GM12878 (cell line): ENCODE data around the gene CPO. TPM values are rescaled to one million over a fixed set of nuclear protein-coding genes. Genes with fewer than 3 reads are reported as not detected.

ENCODE experiments used
- ATAC-seq: fragments of 200-7000 bp; cut with Tn5 transposase; 3 replicates; pipeline ENCODE4 v1.9.1; 2020; ENCODE audit warnings: mild to moderate bottlenecking, moderate library complexity
- BruUV-seq: library from RNA; stranded (reverse); fragments of 400-500 nt; replicated peaks from 2 replicates; lab custom pipeline; 2021; lab: Mats Ljungman, UMichigan
- CTCF ChIA-PET: fragments of 300-600 bp; sonication (Branson Sonifier 250); formaldehyde crosslinking; extraction: SDS; loops from one replicate; lab custom pipeline; 2021; ENCODE audit warnings: inconsistent platforms; lab: Yijun Ruan, JAX
- POLR2A ChIA-PET: fragments of 350-600 bp; formaldehyde crosslinking; extraction: SDS; loops from one replicate; lab custom pipeline; 2021; ENCODE audit warnings: inconsistent platforms; lab: Charles Lee
- RAD21 ChIA-PET: fragments of 300-600 bp; sonication (Branson Sonifier 250); formaldehyde crosslinking; loops from one replicate; lab custom pipeline; 2023; ENCODE audit warnings: antibody characterized with exemption; ENCODE audit not compliant: unreplicated experiment; lab: Charles Lee
- SMC1A ChIA-PET: fragments of 300-600 bp; sonication (Branson Sonifier 250); formaldehyde crosslinking; loops from one replicate; lab custom pipeline; 2023; ENCODE audit not compliant: unreplicated experiment, uncharacterized antibody; lab: Charles Lee
- DNase-seq: peaks from one replicate; pipeline ENCODE4 v3.0.0-alpha.2; 2011; ENCODE audit warnings: low read depth, low spot score
- FAIRE-seq: peaks from 3 replicates; lab custom pipeline; 2011; peaks lifted over from hg19 to GRCh38; lab: Jason Lieb, UNC
- H2AFZ ChIP-seq: 2 replicates; pipeline ENCODE4 v1.6.0; 2011; ENCODE audit warnings: low read depth, low read length, control low read depth; ENCODE audit not compliant: control insufficient read depth
- H3K27ac ChIP-seq: 2 replicates; pipeline ENCODE4 v1.5.1; 2011; ENCODE audit warnings: control low read depth; ENCODE audit not compliant: control insufficient read depth, insufficient read depth
- H3K27me3 ChIP-seq, 2 experiments: replicated peaks in 1 of 2; 2 replicates each; pipeline versions ENCODE4 v1.6.0 to v1.6.1; 2011; ENCODE audit warnings: low read length in 1 of 2; ENCODE audit not compliant: control insufficient read depth in 2 of 2, insufficient read depth in 2 of 2
- H3K36me3 ChIP-seq, 2 experiments: 2 replicates each; pipeline ENCODE4 v1.5.1; 2011; ENCODE audit warnings: low read length in 1 of 2; ENCODE audit not compliant: control insufficient read depth in 2 of 2, insufficient read depth in 2 of 2
- H3K4me1 ChIP-seq: 2 replicates; pipeline ENCODE4 v1.6.1; 2011; ENCODE audit warnings: mild to moderate bottlenecking, low read length, moderate library complexity, mixed read lengths; ENCODE audit not compliant: control insufficient read depth, insufficient read depth
- H3K4me2 ChIP-seq: 2 replicates; pipeline ENCODE4 v1.6.0; 2011; ENCODE audit warnings: control low read depth; ENCODE audit not compliant: control insufficient read depth, insufficient read depth
- H3K4me3 ChIP-seq: fragments of 200-600 bp; sonication (generic); 2 replicates; pipeline ENCODE4 v1.5.1; 2016
- H3K79me2 ChIP-seq: 2 replicates; pipeline ENCODE4 v1.6.0; 2011; ENCODE audit warnings: low read length; ENCODE audit not compliant: control insufficient read depth, insufficient read depth
- H3K9ac ChIP-seq: 2 replicates; pipeline ENCODE4 v1.8.0; 2011; ENCODE audit warnings: low read length, control low read depth, mixed read lengths; ENCODE audit not compliant: control insufficient read depth, insufficient read depth
- H3K9me3 ChIP-seq: replicated peaks from 3 replicates; pipeline ENCODE4 v1.5.1; 2011; ENCODE audit warnings: mild to moderate bottlenecking, low read length; ENCODE audit not compliant: control insufficient read depth, insufficient read depth
- H4K20me1 ChIP-seq: 2 replicates; pipeline ENCODE4 v1.6.0; 2011; ENCODE audit not compliant: control insufficient read depth, insufficient read depth
- CREB1 ChIP-seq: IDR thresholded peaks from 2 replicates; pipeline ENCODE4 v1.6.1; 2012; ENCODE audit warnings: low read depth, mild to moderate bottlenecking, inconsistent platforms
- EGR1 ChIP-seq, 2 experiments: IDR thresholded peaks; 1 replicate in 1 of 2; 2 replicates in 1 of 2; pipeline ENCODE4 v1.6.1; 2011 to 2012; ENCODE audit warnings: low read depth in 2 of 2, low read length in 2 of 2, borderline replicate concordance in 1 of 2, mild to moderate bottlenecking in 1 of 2, moderate library complexity in 1 of 2
- IKZF2 ChIP-seq, 2 experiments: fragments of 450-650 bp; IDR thresholded peaks; 2 replicates each; pipeline ENCODE4 v1.6.1; 2017; ENCODE audit warnings: mild to moderate bottlenecking in 2 of 2, moderate library complexity in 2 of 2
- MXI1 ChIP-seq: fragments of 150-350 bp; IDR thresholded peaks from 2 replicates; pipeline ENCODE4 v1.6.1; 2011; ENCODE audit warnings: low read depth, mild to moderate bottlenecking, inconsistent platforms, low read length, improper control_type of control experiment
- RBBP5 ChIP-seq: fragments of 200-600 bp; sonication (generic); conservative IDR thresholded peaks from 2 replicates; pipeline ENCODE4 v1.6.1; 2016
- RELA ChIP-seq: fragments of 450-650 bp; IDR thresholded peaks from 2 replicates; pipeline ENCODE4 v1.8.0; 2014; ENCODE audit warnings: borderline replicate concordance; ENCODE audit not compliant: partially characterized antibody
- SMAD1 ChIP-seq: fragments of 450-650 bp; IDR thresholded peaks from 2 replicates; pipeline ENCODE4 v1.6.1; 2018; ENCODE audit warnings: mild to moderate bottlenecking, low read depth; ENCODE audit not compliant: partially characterized antibody
- TCF3 ChIP-seq: IDR thresholded peaks from 2 replicates; pipeline ENCODE4 v1.6.1; 2012; ENCODE audit warnings: low read depth, mild to moderate bottlenecking, low read length, borderline replicate concordance; ENCODE audit not compliant: insufficient read depth
- ZNF24 ChIP-seq: fragments of 450-650 bp; IDR thresholded peaks from 2 replicates; pipeline ENCODE4 v1.6.1; 2017; ENCODE audit warnings: antibody characterized with exemption, mild to moderate bottlenecking
- WGBS: methylation state at CpG from one replicate; pipeline ENCODE4 v1.1.6; 2016; ENCODE audit warnings: low lambda C conversion rate; ENCODE audit not compliant: insufficient replicate concordance, insufficient coverage; ENCODE audit errors: missing lambda C conversion rate; 5-methylcytosine and 5-hydroxymethylcytosine counted together
- in situ Hi-C: fragments of 300-500 bp; cut with MboI; formaldehyde crosslinking; loops from 9 replicates; pipeline ENCODE4 v1.14.3; 2018; ENCODE audit warnings: mixed read lengths
- intact Hi-C: fragments of 100-400 bp; cut with micrococcal nuclease; formaldehyde crosslinking; loops from one replicate; pipeline ENCODE4 v1.14.2; 2022; ENCODE audit not compliant: unreplicated experiment
- polyA plus RNA-seq, 11 experiments: library from polyadenylated mRNA; depleted of rRNA in 4 of 11; unstranded in 6 of 11; stranded (reverse) in 5 of 11; fragments of >200 nt; fragmentation: Nextera tagmentation in 4 of 11; fragmentation: Illumina TruSeq in 1 of 11; extraction: Ambion mirVana in 4 of 11; extraction: Trizol in 1 of 11; gene quantifications; 1 replicate in 1 of 11; 2 replicates in 10 of 11; pipeline versions ENCODE4 v1.2.1 to v1.2.3, GENCODE V29; 2011 to 2016; ENCODE audit warnings: inconsistent platforms in 2 of 11, missing spikeins in 2 of 11, low read depth in 1 of 11
- total RNA-seq, 4 experiments: library from RNA; depleted of rRNA in 3 of 4; stranded (reverse); fragments of >200 nt in 3 of 4; fragmentation: Illumina TruSeq in 1 of 4; extraction: Trizol in 1 of 4; gene quantifications; 2 replicates each; pipeline versions ENCODE4 v1.2.1 to v1.2.3, GENCODE V29; 2013 to 2021
- TF ChIP-seq, protein P1 (sequence below): fragments of 450-650 bp; conservative IDR thresholded peaks from 2 replicates; pipeline ENCODE4 v1.6.1; 2017; ENCODE audit warnings: mild to moderate bottlenecking, moderate library complexity
- TF ChIP-seq, protein P2 (sequence below): IDR thresholded peaks from 2 replicates; pipeline ENCODE4 v1.6.1; 2012; ENCODE audit warnings: improper control_type of control experiment, low read depth, low read length; ENCODE audit not compliant: insufficient replicate concordance
- TF ChIP-seq, protein P3 (sequence below): fragments of 450-650 bp; IDR thresholded peaks from 2 replicates; pipeline ENCODE4 v1.6.1; 2018; ENCODE audit warnings: borderline replicate concordance, mild to moderate bottlenecking; ENCODE audit not compliant: partially characterized antibody

CPO gene
- total and polyA plus RNA-seq, 10 of the 15 experiments (the other 5 are each of a cell fraction or from before 2014, with no cell fraction given) = 0.13 to 0.14 TPM; not detected in 8

DNA sequence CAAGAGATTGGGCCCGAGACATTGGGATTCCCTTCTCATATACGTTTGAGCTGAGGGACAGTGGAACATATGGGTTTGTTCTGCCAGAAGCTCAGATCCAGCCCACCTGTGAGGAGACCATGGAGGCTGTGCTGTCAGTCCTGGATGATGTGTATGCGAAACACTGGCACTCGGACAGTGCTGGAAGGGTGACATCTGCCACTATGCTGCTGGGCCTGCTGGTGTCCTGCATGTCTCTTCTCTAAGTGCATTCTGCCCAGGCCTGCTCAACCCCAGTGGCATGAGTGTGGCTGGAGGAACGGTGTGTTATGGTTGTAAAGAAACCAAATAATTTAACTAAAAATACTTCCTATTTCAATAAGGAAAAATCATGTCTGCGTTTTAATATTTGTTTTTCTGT, 29.9 kb downstream of the CPO start:
- ChIA-PET SMC1A (interaction anchor here (1.0 kb wide), 1 partner anchor 10 kb away, joined by 3 read pairs; no protein-coding TSS in a partner anchor), POLR2A (no interaction called here), CTCF (interaction anchor here (1.0 kb wide), 1 partner anchor 21 kb away, joined by 4 read pairs; no protein-coding TSS in a partner anchor), RAD21 (no interaction called here)
- no peaks in the 10 kb centered on the region for H3K9me3 ChIP-seq
- intact Hi-C loops = no loop called here
- BruUV-seq = no TSS peak
- no peak overlapping the region for H3K4me2 ChIP-seq
- FAIRE-seq (no peak), DNase-seq (no peak), ATAC-seq (no peak)
- H4K20me1 ChIP-seq = no peaks in the 10 kb centered on the region
- H3K36me3 ChIP-seq = no peaks in the 10 kb centered on the region
- H3K27me3 ChIP-seq = no peaks in the 10 kb centered on the region; a peak in 1 of 4 replicates
- no peak overlapping the region for H2AFZ ChIP-seq
- no peaks in the 10 kb centered on the region for H3K79me2 ChIP-seq
- H3K27ac ChIP-seq = no peak overlapping the region
- no peak overlapping the region for H3K9ac ChIP-seq
- in situ Hi-C loops = no loop called here
- 45% methylated on average over 6 of the region's 6 CpGs for WGBS
- no peaks in the 10 kb centered on the region for H3K4me1 ChIP-seq
- H3K4me3 ChIP-seq = no peak overlapping the region
- TF ChIP-seq CREB1 = no peak
- no peak for TF ChIP-seq TCF3
- TF ChIP-seq MXI1 = no peak
- no peak for TF ChIP-seq RBBP5
- TF ChIP-seq, protein P1, sequence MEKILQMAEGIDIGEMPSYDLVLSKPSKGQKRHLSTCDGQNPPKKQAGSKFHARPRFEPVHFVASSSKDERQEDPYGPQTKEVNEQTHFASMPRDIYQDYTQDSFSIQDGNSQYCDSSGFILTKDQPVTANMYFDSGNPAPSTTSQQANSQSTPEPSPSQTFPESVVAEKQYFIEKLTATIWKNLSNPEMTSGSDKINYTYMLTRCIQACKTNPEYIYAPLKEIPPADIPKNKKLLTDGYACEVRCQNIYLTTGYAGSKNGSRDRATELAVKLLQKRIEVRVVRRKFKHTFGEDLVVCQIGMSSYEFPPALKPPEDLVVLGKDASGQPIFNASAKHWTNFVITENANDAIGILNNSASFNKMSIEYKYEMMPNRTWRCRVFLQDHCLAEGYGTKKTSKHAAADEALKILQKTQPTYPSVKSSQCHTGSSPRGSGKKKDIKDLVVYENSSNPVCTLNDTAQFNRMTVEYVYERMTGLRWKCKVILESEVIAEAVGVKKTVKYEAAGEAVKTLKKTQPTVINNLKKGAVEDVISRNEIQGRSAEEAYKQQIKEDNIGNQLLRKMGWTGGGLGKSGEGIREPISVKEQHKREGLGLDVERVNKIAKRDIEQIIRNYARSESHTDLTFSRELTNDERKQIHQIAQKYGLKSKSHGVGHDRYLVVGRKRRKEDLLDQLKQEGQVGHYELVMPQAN = no peak
- TF ChIP-seq EGR1 (IDR thresholded peaks at IDR 0.05; ENCODE audit: borderline replicate concordance in 1 of 2, low read depth in 2 of 2, low read length in 2 of 2) = no peak
- TF ChIP-seq, protein P2, sequence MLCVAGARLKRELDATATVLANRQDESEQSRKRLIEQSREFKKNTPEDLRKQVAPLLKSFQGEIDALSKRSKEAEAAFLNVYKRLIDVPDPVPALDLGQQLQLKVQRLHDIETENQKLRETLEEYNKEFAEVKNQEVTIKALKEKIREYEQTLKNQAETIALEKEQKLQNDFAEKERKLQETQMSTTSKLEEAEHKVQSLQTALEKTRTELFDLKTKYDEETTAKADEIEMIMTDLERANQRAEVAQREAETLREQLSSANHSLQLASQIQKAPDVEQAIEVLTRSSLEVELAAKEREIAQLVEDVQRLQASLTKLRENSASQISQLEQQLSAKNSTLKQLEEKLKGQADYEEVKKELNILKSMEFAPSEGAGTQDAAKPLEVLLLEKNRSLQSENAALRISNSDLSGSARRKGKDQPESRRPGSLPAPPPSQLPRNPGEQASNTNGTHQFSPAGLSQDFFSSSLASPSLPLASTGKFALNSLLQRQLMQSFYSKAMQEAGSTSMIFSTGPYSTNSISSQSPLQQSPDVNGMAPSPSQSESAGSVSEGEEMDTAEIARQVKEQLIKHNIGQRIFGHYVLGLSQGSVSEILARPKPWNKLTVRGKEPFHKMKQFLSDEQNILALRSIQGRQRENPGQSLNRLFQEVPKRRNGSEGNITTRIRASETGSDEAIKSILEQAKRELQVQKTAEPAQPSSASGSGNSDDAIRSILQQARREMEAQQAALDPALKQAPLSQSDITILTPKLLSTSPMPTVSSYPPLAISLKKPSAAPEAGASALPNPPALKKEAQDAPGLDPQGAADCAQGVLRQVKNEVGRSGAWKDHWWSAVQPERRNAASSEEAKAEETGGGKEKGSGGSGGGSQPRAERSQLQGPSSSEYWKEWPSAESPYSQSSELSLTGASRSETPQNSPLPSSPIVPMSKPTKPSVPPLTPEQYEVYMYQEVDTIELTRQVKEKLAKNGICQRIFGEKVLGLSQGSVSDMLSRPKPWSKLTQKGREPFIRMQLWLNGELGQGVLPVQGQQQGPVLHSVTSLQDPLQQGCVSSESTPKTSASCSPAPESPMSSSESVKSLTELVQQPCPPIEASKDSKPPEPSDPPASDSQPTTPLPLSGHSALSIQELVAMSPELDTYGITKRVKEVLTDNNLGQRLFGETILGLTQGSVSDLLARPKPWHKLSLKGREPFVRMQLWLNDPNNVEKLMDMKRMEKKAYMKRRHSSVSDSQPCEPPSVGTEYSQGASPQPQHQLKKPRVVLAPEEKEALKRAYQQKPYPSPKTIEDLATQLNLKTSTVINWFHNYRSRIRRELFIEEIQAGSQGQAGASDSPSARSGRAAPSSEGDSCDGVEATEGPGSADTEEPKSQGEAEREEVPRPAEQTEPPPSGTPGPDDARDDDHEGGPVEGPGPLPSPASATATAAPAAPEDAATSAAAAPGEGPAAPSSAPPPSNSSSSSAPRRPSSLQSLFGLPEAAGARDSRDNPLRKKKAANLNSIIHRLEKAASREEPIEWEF = no peak
- TF ChIP-seq IKZF2 (IDR thresholded peaks at IDR 0.05) = no peak
- no peak for TF ChIP-seq RELA
- no peak for TF ChIP-seq ZNF24
- TF ChIP-seq, protein P3, sequence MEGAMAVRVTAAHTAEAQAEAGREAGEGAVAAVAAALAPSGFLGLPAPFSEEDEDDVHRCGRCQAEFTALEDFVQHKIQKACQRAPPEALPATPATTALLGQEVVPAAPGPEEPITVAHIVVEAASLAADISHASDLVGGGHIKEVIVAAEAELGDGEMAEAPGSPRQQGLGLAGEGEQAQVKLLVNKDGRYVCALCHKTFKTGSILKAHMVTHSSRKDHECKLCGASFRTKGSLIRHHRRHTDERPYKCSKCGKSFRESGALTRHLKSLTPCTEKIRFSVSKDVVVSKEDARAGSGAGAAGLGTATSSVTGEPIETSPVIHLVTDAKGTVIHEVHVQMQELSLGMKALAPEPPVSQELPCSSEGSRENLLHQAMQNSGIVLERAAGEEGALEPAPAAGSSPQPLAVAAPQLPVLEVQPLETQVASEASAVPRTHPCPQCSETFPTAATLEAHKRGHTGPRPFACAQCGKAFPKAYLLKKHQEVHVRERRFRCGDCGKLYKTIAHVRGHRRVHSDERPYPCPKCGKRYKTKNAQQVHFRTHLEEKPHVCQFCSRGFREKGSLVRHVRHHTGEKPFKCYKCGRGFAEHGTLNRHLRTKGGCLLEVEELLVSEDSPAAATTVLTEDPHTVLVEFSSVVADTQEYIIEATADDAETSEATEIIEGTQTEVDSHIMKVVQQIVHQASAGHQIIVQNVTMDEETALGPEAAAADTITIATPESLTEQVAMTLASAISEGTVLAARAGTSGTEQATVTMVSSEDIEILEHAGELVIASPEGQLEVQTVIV = no peak
- no peak for TF ChIP-seq SMAD1
